GM18909 (cell line): ENCODE results near the gene ATOH8.

Experiments
- ATAC-seq: cut with Tn5 transposase; IDR thresholded peaks from one replicate; pipeline ENCODE4 v1.9.1; 2021; ENCODE audit warnings: mild to moderate bottlenecking; ENCODE audit not compliant: unreplicated experiment, poor library complexity

Gene ATOH8

DNA sequence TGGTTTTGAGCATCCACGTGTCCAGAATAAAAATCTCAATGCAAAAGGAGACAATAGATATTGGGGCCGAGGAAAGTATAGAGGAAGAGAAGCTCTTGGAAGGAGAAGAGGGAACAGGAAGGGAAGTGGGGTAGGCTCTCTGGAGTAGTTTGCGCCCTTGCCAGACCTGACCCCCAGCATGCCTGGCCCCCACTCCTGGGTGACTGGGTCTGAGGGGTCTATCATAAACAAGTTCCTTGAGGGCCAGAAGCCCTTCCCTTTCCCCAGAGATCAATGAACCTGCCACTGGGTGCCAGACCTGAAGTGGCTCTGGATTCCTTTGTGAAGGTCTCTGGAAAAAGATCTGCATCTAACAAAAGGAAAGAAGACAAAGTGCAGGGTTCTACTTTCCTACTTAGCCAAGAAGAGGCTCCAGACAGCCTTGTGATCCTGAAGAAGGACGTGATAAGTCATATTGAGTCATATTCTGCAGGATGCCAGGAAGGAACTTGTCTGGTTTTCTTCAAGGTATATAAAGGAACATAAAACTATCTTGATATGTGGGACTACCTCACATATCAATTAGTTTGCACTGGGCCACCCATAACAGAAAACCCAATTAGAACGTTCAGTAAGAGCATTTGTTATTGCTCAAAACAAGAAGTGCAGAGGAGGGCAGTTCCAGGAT lies 18.7 kb upstream of the ATOH8 start:
- no peak for ATAC-seq

DNA sequence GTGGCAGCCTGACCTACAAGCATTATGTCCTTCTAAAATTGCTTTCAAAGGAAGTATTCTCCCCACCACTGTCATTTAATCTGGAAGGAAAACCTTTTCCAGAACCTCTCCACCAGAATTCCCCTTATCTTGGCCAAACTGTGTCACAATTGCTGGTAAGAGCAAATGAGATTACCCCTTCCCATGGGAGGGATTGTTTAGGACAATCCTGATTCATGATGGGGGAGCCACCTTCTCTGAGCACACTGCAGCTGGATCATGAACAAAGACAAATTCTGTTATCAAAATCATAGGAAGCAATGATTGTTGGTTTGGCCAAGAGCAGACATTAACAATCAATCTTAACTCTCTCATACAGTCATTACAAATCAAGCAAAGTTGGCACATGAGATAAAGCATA lies 18.1 kb upstream of the ATOH8 start:
- no peak for ATAC-seq

DNA sequence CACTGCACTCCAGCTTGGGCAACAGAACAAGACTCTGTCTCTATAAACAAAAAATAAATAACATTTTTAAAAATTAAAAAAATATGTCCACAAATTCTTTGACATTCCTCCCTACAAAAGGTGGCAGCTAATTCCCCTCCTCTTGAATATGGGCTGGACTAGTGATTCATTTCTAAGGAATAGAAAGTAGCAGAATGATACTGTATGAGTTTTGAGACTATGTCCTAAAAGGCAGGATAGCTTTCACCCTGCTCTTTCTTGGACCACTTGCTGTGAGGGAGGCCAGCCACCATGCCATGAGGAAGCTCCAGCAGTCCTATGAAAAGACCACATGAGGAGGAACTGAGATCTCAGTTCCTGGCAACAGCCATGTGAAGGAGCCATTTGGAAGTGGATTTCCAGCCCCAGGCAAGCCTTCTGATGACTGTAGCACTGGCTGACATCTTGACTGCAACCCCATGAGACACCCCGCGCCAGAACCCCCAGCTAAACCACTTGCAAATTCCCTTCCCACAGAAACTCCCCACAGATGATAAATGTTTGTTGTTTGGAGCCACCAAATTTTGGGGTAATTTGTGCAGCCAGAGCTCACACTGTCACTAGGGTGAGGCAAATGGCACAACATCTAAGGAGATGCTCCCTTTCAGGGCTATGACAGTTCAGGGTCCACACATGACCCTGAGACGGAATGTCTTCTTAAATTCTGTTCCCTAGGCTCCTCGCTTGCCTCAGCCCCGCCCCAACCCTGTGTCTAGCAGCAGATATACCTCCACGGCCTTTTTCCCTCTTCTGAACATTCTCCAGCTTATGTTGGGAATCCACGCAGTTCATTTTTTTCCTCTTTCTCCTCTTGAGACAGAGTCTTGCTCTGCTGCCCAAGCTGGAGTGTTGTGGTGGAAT lies 17.1 kb upstream of the ATOH8 start:
- no peak for ATAC-seq

DNA sequence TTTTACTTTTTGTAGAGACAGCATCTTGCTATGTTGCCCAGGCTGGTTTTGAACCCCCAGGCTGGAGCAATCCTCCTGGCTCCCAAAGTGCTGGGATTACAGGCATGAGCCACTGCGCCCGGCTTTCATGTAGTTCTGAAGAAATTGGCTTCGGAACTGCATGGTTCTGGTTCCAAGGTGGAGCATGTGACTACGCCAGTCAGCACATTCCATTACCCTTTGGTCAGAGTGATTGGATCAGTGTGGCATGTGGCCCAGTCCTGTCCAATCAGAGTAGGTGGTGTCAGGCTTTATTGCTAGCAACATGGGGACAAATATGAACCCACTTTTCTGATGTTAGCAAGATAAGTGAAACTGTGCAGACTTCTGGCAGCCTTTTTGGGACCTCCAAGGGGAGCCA lies 16.3 kb upstream of the ATOH8 start:
- ATAC-seq = no peak

DNA sequence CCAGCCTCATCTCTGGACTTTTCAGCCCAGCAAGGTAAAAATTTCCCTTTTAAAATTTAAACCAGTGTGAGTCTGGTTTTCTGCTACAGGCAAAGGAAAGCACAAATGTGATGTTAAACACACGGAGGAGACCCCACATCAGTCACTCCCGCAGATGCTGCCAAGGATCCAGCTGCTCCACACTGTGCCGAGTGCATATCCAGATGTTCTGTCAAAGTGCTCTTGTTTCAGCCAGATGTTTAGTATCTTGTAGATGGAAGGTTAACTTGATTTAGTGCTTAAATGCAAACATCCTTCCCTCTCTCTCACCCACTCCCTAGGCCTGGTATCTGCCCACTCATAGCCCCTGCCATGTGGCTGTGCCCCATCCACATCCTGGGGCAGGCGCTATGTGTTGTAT lies 15.8 kb upstream of the ATOH8 start:
- ATAC-seq = no peak

DNA sequence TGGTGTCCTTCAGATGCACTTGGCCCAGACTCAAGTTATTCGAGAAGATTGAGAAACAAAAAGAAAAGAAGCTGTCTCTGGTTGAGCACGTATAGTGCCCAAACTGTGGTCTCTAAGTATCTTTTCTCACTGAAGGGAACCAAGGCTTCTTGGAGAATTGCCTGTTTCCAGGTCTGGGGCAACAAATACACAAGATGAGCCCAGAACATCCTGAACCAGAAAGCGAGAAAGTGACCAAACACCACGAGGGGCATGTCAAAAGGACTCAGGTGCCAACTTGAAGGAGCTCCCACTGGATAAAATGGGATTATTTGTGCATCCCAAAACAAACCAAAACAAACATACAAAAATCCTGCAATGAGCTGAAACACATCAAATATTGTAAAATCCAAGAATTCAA lies 13.6 kb upstream of the ATOH8 start:
- no peak for ATAC-seq

DNA sequence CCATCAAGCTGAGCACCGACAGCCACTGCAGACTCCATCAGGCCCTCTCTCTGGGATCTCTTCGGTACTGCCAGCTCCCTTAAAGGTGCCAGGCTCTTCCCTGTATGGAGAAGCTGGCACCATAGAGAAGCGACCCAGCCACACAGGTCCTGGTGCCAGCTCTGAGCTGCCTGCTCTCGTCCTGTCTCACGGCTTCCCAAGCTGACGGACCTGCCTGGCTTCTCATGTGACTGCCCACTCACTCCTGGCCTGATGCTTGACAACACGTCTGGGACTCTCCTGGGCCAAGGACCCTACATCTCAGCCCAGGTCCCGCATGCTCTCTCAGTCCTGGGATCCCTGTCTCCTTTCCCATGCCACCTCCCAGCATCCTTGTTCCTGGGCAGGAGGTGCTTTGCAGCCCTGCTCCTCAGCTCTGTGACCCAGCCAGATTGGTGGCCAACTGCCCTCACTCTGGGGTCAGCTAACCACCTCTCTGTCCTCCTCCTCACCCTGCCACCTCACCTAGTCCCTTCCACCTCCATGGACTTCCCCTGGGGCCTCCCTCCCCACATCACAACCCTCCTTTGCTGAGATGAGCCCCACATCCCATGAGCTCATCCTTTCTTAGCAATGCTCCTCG lies 12.5 kb upstream of the ATOH8 start:
- no peak for ATAC-seq

DNA sequence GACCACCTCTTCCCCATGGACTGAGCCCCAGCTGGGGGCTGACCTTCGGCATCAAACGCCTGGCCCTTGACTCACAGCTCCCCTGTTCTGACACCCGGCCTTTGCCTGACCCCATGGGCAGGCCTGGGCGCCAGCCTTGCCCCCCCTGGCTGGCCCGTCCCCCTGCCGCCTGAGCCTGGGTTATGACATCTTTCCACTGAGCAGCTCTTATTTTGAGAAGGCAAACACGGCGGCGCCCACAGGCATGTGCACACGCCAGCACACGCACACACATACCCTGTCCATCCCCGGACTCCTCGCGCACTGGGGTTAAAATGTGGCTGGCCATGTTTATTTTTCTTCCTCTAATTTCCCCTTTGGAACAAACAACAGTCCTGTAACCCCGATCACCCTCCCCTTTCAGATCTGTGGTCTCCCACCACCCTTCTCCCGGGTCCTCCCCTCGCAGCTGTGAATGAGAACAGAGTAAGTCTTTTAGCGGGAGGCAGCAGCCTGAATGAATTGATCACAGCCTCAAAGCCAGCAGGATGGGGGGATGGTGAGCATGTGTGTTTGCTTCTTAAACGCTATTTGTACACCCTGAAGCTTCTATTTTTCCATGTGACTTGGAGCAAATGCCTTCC lies 11.8 kb upstream of the ATOH8 start:
- ATAC-seq = no peak

DNA sequence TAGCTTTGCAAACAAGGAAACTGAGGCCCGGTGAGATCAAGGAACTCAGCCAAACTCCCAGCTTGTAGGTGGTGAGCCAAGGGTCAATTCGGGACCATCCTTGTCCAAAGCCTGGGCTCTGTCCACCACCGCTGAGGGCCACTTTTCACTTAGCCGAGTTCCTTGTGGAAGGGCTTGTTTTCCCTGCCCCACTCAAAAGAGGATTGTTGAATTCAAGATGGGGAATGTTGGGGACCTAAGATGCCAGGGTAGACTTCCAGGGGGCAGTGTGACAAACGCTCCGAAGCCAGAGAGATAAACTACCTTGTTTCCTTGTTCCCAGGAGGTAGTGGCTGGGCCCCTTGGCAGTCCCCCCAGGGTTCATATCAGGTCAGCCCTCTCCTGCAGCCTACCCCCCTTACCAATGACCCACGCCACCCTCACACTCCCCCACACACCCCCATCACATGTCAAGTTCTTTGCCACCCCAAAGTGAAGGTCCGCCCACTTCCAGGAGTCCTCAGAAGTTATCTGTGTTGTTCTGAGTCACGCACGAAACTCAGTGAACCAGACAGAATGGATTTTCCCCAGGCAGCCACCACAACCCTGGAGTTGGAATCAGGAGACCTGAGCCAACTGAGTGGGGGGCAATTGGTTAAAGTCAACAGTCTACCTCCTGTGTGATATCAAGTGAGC lies 10.3 kb upstream of the ATOH8 start:
- no peak for ATAC-seq

DNA sequence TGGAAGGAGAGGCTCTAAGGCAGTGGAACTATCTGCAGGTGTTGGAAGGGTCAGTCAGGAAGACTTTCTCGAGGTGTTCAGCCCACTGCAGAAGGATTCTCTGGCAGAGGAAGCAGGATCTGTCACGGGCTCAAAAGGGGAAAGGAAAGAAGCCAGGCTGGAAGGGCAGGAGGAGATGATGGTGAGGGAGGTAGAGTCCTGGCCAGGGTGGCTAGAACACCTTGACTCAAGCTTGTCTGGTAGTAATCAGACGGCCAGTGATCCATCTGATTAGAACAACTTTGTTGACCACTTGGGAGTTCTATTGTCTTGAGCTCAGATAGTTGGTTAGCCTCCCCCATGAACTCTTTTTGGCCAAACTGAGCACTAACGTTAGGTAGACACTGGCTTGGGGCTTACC lies 9.7 kb upstream of the ATOH8 start:
- no peak for ATAC-seq

DNA sequence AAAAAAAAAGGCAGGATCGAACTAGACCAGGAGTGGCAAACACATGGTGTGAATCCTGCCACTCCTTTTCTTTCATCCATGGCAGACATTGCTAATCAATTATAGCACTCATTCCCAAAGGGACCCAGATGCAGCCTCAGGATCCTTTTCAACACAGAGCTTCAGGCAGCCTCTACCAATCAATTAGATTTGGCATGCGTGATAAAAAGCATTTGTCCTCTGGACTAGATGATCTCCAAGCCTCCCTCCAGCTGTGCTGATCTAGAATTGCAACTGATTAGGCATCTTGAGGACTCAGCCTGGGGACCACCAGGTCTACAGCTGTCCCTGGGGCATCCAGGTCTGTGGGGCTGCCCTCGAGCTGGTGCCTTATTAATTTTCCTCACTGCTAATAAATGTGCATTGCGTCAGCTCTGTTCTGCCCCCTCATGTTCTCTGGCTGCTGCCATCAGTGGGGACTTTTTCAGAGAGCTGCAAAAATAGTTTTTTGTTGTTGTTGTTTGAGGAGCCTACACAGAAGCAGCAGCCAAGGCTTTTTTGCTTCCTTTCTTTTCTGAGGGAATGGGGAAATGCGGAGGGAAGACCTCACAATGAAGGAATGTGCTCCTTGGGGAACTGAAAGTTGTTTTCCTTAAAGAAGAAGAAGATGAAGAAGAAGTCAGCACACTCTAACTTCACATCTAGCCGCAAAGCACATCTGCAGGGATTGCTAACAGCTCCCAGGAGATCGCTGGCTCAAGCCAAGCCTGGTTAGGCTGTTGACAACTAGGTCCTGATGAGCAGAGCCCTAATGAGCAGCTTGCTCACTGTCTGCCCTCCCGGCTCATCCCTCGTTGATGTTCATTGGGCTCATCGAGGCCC lies 8.8 kb upstream of the ATOH8 start:
- ATAC-seq = no peak

DNA sequence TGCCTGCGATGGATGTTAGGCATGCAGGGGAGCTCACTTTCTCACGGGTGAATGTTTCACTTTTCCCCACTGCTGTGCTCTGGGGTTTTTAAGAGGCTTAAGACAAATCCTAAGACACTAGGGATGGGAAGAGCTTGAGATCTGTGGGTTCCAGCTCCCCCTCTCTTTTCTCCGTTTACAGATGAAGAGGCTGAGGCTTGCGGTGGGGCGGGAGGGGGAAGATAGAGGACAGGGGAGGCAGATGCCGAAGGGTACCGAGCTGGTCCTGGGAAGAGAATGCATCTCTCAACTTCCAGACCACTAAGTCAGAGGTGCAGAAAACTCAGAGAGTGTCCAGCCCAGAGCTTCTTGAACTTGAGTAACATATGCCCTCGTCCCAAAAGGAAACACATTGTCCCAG lies 8.2 kb upstream of the ATOH8 start:
- no peak for ATAC-seq

DNA sequence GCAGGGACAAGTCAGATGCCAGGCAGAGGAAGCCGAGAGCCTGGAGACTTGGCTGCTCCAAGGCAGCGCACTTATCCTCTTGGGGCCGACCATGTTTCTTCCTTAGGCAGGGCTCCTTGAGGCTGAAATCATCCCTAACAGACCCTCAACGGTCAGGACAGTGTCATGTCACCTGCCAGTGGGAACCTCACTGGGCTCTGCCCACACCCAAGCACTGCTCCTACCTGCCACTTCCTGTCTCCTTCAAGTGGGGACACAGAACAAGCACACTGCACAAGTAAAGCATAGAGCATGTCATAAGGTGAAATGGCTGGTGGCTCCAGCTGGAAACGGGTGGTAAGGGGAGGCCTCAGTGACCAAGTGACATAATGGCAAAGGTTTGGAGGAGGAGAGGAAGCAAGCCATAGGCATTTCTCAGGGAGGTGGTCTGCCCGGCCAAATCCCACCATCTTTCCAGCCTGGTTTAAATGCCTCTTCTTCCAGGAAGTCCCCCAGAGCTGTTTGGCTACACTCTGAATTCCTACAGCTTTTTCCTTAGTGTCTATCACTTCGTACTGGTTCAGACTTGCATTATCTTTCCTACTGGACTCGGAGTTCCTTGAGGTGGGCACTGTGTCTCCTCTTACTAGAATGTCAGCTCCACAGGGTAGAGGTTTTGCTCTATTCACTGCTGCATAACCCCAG lies 7.3 kb upstream of the ATOH8 start:
- no peak for ATAC-seq

DNA sequence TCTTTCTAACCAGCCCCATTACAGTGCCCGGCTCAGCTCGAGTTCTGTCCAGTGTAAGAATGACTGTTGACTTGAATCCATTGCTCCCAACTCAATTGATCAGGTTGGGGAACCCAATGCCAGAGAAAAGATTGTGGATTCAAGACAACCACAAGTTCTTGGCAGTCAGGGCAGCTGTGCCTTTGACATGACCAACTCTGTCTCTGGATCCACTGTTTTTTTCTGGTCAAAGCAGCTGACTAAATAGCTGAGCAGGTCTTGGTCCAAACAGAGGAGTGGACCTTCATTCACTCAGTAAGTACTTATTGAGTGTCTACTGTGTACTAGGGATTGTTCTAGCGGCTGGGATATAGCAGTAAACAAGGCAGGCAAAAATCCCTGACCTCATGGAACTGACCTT lies 6.3 kb upstream of the ATOH8 start:
- no peak for ATAC-seq

DNA sequence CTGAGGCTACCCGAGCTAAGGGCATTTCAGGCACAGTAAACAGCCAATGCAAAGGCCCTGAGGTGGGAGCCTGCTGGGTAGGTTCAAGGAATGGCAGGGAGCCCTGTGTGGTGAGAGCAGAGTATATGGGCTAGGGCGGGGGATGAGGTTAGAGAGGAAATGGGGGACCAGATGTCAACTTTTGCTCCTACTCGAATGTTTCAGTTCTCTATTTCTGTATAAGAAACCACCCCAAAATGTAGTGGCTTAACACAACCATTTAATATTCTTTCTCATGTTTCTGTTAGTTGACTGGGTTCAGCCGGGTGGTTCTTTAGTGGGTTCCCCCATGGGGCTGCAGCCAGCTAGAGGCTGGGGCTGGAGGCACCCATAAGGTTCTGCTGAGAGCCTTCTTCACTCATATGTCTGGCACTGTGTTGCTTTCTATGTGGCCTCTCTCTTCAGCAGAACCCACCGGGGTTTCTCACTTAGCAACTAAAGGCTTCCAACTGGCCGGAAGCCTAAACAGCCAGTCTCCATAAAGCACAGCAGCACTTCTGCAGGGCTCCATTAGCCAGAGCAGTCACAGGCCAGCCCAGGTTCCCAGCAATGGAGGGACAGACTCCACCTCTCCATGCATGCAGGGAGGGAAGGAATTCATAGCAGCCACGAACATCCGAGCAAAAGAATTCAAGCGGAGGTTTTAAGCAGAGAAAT lies 5.6 kb upstream of the ATOH8 start:
- peak; percentile 71 for ATAC-seq

DNA sequence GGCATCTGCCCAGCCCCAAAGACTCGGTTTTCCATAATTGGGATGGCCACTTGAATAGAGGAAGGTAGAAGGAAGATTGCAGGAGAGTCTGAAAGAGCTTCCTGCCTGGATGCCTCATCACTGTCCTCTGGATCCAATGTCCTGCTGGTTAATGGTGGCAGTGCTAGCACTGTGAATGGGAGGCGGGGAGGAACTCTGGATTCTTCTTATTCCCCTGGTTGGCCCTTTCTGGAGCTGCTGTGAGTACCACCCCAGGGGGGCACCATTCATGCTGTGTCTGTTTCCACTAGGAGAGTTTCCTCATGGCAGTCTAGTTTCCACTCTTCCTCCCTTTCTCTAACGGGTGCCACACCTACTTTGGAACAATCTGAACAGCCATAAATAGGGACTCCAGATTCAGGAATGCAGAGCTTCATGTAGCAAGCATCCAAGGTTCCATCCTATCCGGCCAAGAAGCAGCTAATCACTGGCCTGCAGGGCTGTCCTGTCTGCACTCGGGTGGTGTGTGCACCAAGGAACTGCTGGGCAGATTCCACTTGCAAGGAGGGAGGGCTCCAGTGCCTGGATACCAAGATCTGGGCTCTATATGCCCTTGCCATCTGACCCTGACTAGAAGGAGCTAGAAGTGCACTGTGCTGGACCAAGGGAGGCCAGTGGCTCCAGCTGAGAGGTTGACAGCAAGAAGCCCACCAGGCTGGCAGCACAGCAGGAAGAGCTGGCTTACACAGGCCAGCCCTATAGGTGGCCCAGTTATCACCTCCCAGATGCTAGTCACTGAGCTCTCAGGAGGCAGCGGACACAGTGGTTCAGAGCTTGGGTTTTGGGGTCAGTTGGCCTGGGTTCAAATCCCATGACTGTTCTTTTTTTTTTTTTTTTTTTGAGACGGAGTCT lies 4.6 kb upstream of the ATOH8 start:
- no peak for ATAC-seq
